ENCODE results near the gene PSAPL1. TPM values are rescaled to one million over a fixed set of nuclear protein-coding genes. Genes with fewer than 3 reads are reported as not detected.

PSAPL1 gene
- total RNA-seq, 1 donor from 2014 or later = not detected

DNA sequence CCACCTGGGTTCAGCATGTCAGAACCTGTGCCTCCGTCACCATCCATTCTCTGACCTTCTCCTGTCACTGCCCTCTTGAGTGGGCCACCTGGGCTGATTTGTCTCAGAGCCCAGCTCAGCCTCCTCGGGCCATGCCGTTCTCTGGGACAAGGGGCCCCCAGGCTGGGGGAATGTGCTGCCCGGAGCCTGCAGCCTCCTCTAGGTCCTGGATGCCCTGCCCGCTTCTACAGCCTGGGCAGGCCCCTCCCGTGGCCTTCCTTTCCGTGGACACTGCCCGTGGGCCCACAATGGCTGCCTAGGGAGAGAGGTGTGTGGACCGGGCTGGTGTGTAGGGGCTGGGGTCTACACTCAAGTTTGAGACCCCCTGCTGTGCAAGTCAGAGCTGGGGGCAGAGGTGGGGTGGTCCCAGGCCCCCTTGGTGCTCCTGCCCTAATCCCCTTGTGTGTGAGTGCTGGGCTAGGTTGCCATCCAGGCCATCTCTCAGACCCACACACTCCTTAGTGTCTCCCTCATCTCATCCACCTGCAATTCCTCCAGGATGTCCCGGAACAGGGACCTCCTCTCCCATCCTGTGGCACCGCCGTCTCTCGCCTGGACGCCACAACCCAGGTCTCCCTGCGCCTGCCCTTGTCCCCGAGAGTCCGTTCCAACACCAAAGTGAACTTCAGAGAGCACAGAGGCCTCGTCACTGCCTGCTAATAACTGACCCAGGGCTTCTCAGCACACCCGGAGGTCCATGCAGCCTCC is 12.4 kb downstream of the PSAPL1 start:
- TF ChIP-seq, protein P1, sequence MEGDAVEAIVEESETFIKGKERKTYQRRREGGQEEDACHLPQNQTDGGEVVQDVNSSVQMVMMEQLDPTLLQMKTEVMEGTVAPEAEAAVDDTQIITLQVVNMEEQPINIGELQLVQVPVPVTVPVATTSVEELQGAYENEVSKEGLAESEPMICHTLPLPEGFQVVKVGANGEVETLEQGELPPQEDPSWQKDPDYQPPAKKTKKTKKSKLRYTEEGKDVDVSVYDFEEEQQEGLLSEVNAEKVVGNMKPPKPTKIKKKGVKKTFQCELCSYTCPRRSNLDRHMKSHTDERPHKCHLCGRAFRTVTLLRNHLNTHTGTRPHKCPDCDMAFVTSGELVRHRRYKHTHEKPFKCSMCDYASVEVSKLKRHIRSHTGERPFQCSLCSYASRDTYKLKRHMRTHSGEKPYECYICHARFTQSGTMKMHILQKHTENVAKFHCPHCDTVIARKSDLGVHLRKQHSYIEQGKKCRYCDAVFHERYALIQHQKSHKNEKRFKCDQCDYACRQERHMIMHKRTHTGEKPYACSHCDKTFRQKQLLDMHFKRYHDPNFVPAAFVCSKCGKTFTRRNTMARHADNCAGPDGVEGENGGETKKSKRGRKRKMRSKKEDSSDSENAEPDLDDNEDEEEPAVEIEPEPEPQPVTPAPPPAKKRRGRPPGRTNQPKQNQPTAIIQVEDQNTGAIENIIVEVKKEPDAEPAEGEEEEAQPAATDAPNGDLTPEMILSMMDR (IDR thresholded peaks at IDR 0.05) = no peak
- DNase-seq = peak; percentile 35

DNA sequence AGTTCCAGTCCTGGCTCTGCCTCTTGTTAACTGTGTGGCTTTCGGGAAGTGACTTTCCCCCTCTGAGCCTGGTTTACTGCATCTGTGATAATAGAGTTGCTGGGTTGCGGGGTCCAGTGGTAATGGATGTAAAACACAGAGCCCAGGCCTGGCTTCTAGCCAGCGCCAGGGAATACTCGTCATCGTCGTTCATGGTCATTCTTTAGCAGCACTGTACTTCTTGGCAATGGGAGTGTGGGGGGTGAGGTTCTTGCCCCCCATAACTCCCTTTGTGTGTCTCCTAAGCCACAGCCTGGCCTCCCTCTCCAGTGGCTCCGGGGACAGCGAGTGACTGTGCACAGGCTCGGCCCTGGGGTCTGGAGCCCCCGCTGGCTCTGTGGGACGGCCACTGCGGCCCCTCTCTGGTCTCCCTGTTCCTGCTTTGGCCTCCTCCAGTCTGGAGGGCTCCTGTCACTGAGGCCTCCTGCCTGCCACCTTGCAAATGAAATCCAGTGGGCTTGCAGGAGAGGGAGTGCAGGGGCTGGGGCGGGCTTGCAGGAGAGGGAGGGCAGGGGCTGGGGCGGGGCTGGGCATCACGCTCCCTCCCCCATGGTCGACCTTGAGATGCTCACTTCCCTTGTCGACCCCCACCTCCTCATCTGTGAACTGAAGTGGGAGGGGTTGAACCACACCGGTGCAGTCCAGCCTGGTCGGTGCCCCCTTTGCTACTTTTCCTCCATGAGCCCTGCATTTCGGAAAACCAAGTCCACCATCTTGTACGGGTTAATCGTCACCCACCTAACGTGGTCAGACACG is 13.2 kb downstream of the PSAPL1 start:
- Histone ChIP-seq H3K27me3 (ENCODE audit: low read depth) (no peaks in the 10 kb centered on the region), H3K4me1 (no peaks in the 10 kb centered on the region), H3K27ac (no peak overlapping the region), H3K9me3 (no peaks in the 10 kb centered on the region), H3K4me3 (no peak overlapping the region), H3K36me3 (no peaks in the 10 kb centered on the region)
- intact Hi-C loops (cut with DNase I) = no loop called here
- ATAC-seq = no peak
- TF ChIP-seq, protein P1 (IDR thresholded peaks at IDR 0.05) = no peak
- no peak for DNase-seq

More for the DNA sequence above, 12.4 kb downstream of the PSAPL1 start:
- ATAC-seq = no peak
- Histone ChIP-seq H3K4me3 (no peak overlapping the region), H3K9me3 (no peaks in the 10 kb centered on the region), H3K36me3 (no peaks in the 10 kb centered on the region), H3K27ac (no peak overlapping the region), H3K27me3 (ENCODE audit: low read depth) (no peaks in the 10 kb centered on the region), H3K4me1 (no peaks in the 10 kb centered on the region)
- intact Hi-C loops (cut with DNase I) = no loop called here

DNA sequence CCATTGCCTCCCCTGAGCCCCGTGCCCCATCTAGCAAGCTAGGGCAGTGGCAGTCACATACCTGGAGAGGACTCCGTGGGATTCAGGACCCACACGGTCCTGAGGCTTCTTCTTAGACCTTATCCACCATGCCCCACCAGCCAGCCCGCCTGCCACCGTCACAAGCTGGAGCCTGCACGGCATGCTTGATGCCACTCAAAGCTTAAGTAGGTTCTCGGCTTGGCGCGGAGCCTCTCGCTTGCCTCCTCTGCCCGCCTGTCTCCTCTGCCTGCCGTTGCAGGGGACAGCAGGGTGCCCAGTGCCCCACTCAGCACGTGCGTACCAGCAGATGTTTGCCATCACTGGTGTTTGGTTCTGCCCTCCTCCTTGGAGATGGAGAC is 14.1 kb downstream of the PSAPL1 start:
- DNase-seq (peak; percentile 80), ATAC-seq (peak; percentile 53 to 77)
- Histone ChIP-seq H3K4me3 (no peak overlapping the region), H3K27ac (no peak overlapping the region), H3K9me3 (no peaks in the 10 kb centered on the region), H3K4me1 (no peaks in the 10 kb centered on the region), H3K36me3 (no peaks in the 10 kb centered on the region), H3K27me3 (ENCODE audit: low read depth) (no peaks in the 10 kb centered on the region)
- intact Hi-C loops (cut with DNase I) = no loop called here
- TF ChIP-seq, protein P1 (IDR thresholded peaks at IDR 0.05) = no peak

DNA sequence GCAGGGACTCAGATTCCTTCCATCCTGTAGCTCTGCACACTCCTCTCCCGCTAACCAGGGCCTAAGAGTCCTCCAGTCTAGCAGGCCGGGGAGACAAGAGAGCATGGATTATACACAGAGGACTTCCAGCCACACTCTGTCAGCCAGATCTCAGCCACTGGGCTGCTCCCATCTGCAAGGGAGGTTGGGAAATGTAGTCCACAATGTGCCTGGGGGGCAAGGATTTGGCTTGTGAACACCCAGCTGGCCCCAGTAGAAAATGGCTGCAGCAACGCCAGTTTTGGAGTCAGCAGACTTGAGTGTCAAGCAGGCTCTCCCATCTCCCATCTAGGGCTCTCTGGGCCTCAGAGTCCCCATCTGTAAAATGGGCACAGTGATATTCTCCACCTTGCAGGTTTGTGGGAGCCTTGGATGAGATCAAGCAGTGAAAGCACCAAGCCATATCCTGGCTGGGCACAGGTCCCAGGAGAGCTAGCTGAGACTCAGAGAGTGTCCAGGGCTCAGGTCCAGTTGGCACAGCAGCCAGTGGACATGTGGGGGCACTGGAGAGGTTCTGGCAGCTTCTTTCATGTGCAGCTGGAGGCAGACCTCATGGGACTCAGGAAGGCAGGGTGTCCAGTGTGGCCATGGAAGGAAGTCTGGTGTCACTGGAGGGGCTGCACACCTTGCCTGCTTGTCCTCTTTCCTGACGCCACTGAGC is 14.6 kb downstream of the PSAPL1 start:
- Histone ChIP-seq H3K36me3 (no peaks in the 10 kb centered on the region), H3K9me3 (no peaks in the 10 kb centered on the region), H3K4me3 (no peak overlapping the region), H3K27ac (no peak overlapping the region), H3K27me3 (ENCODE audit: low read depth) (no peaks in the 10 kb centered on the region), H3K4me1 (no peaks in the 10 kb centered on the region)
- TF ChIP-seq, protein P1 (IDR thresholded peaks at IDR 0.05) = no peak
- intact Hi-C loops (cut with DNase I) = no loop called here
- ATAC-seq (no peak), DNase-seq (no peak)

DNA sequence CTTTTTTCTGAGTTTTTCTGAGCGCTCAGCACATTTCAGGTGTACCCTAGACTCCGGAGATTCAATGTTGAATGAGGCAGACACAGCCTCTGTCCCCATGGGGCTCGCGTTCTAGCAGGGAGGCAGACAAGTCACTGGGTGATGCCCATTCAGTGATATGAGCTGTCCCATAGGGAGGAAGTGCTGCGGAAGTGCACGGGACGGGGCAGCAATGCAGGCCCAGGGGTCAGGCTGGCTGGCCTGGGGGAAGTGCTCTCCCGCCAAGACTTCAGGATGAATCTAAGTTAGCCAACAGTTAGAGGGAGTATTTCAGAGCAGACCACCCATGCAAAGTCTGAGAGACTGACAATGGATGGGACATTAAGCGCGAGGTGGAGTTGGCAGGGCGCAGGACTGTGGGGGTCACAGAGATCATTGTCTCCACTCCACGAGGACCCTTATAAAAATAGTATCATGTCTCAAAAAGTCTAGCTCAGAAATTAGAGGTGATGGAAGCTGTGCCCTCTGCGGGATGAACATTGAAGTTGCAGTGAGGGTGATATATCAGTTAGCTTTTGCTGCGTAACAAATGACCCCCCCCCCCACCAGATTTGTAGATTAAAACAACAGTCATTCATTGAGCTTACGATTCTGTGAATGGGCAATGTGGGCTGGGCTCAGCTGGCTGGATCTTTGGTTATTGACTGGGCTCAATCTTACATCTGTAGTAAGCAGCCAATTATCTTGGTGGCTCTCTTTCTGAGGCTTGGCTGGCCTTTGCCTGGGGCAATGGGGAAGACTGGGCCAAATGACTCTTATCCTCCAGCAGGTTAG is 16.4 kb downstream of the PSAPL1 start:
- DNase-seq (no peak), ATAC-seq (no peak)
- Histone ChIP-seq H3K27ac (no peak overlapping the region), H3K4me1 (no peaks in the 10 kb centered on the region), H3K9me3 (no peaks in the 10 kb centered on the region), H3K36me3 (no peaks in the 10 kb centered on the region), H3K27me3 (ENCODE audit: low read depth) (no peaks in the 10 kb centered on the region), H3K4me3 (no peak overlapping the region)
- intact Hi-C loops (cut with DNase I) = no loop called here
- TF ChIP-seq, protein P1 (IDR thresholded peaks at IDR 0.05) = no peak

Measured in lower lobe of right lung (tissue), 2 donors.